CD4-positive, alpha-beta T cell treated with Interleukin-2 at 100 ng/mL for 4 hours (primary cell): ENCODE data around the gene CLEC11A.
"Not testable (repeated sequence)": the region's sequence is repeated elsewhere in the genome, so short reads cannot be mapped to it uniquely, and the experiment has no call there.

Experiments used
- DNase-seq: peaks from one replicate; pipeline ENCODE4 v3.0.0-alpha.2; 2020; ENCODE audit warnings: low spot score

CLEC11A gene

DNA sequence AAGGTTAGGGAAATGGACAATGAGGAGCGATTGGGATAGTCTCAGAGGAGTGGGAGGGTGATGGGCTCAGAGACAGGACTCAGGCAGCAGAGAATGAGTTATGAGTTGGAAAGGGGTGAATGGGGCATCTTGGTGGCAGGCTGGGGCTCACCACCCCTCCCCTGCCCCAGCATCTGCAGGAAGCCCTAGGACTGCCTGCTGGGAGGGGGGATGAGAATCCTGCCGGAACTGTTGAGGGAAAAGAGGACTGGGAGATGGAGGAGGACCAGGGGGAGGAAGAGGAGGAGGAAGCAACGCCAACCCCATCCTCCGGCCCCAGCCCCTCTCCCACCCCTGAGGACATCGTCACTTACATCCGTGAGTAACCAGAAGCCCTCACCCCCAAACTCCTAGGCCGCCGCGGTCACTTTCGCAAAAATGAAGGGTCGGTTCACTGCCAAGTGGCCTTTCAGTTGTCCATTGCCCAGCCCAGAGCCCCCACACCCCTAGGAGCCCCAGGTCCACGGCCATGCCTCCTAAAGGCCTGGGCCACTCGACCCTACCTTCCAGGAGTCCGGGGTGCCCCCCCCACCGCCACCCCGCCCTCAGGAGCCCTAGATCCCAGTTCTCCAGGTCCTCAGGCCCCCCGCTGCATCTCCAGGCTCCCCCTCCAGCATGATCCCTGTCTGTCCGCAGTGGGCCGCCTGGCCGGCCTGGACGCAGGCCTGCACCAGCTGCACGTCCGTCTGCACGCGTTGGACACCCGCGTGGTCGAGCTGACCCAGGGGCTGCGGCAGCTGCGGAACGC, 764 bp downstream of the CLEC11A start:
- no peak for DNase-seq

DNA sequence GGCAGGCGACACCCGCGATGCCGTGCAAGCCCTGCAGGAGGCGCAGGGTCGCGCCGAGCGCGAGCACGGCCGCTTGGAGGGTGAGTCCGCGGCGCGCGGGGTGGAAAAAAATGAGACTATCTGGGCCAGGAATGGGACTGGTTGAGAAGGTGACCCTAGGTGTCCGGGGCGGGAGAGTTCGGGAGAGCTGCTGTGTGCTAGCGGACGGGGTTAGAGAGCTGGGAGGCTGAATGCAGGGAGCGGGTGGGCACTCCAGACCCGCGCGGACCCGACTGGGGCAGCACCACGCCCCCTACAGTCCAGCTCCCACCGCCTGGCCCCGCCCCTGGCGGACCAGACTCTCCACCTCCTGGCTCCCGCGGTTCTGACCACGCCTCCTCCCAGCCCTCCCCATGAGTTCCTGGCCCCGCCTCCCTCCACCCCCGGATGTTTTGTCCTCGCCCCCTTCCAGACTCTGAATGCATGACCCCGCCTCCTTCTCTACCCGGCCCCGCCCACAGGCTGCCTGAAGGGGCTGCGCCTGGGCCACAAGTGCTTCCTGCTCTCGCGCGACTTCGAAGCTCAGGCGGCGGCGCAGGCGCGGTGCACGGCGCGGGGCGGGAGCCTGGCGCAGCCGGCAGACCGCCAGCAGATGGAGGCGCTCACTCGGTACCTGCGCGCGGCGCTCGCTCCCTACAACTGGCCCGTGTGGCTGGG, 1.5 kb downstream of the CLEC11A start:
- DNase-seq = peak; percentile 91

DNA sequence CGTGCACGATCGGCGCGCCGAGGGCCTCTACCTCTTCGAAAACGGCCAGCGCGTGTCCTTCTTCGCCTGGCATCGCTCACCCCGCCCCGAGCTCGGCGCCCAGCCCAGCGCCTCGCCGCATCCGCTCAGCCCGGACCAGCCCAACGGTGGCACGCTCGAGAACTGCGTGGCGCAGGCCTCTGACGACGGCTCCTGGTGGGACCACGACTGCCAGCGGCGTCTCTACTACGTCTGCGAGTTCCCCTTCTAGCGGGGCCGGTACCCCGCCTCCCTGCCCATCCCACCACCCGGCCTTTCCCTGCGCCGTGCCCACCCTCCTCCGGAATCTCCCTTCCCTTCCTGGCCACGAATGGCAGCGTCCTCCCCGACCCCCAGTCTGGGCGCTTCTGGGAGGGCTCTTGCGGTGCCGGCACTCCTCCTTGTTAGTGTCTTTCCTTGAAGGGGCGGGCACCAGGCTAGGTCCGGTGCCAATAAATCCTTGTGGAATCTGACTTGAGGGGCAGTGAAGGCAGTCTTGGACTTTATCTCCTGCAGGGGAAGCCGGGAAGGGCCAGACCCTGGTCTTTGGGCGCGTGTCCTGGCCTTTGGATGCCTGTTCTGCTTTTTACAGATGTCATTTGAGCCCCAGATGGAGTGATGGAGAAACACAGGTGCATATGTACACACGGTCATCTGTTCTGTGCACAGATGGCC, 2.2 kb downstream of the CLEC11A start:
- DNase-seq = no peak

DNA sequence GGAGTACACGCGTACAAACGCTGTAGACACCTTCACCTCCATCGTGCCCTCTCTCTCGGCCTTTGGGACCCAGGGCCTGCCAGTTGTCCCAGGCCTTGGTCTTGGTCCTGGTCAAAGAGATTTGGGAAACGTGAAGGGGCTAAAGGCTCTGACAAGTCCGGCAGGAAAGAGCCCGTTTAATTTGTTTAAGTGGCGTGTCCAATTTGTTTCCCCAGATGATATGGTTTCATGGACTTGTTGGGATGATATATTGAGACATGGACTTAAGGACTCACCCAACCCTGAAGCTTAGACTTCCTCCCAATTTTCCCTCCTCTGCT, 2.7 kb downstream of the CLEC11A start:
- no peak for DNase-seq

GRCh38 chr19:50728084-50728737, 5.0 kb downstream of the CLEC11A start:
- peak; percentile 50 for DNase-seq

DNA sequence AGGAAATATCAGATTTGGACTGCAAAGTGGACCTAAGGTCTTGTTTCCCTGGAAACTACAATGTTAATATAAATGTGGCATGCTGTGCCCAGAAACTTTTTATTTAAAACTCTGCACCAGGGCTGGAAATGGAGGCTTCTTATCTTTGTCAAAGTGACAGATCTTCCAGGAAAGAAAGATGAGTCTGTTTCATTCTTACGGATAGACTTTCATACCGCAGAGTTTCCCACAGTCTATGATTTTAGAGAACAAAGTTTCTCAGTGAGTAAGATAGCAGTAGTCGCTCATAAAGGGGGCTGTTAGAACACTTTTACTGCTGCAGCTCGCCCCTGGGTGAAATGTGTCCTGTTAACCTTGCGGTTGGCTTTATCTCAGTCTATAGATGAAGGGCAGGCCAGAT, 6.7 kb downstream of the CLEC11A start:
- DNase-seq = no peak

DNA sequence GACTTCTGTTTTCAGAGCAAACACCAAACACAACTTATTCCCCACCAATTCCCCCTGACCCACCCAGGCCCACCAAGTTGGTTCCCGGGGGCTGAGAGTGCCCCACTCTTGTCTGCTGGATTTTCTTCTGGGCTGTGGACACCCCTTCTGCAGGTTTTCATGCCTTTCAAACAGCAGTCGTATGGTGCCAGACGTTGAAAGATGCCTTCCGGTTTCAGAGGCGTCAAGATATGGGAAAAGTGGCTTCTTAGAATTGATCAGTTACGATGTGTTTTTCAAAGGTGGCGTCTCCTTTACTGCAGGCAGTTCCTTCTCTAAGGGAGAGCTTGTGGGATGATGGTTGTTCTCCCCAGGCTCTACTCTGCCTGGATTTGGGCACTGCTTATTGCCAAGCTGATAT, 12.7 kb downstream of the CLEC11A start:
- DNase-seq = no peak

DNA sequence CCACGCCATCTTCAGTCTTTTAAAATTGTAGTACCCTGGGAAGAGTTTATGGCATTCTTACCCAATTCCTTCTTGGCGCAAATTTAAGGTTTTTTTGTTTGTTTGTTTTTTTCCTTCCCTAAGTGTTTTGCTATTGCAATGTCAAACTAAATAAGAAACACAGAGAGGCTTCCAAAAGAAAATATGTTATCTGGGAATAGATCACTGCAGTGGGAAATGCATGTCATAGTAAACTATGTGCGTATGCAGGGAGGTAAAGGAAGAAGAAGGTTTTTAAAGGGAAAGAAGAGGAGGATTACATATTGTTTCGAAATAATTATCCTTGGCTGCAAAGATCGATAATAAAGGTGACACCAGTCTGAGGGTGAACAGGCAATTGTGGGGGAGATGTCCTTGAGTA, 13.2 kb downstream of the CLEC11A start:
- no peak for DNase-seq

- DNase-seq = no peak
Observed at GRCh38 chr19:50739132-50739913, 16.2 kb downstream of the CLEC11A start.

GRCh38 chr19:50739914-50740426, 16.8 kb downstream of the CLEC11A start:
- DNase-seq = no peak

- no peak for DNase-seq
Observed at GRCh38 chr19:50741179-50741933, 18.2 kb downstream of the CLEC11A start.

DNA sequence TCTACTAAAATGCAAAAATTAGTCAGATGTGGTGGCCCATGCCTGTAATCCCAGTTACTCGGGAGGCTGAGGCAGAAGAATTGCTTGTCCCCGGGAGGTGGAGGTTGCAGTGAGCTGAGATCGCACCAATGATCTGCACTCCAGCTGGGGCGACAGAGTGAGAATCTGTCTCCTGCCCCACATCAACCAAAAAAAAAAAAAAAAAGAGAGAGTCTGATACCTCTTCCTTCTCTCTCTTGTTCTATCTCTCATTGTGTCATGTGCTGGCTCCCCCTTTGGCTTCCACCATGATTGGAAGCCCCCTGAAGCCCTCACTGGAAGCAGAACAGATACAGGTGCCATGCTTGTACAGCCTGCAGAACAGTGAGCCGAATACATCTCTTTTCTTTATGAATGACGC, 20.4 kb downstream of the CLEC11A start:
- no peak for DNase-seq

DNA sequence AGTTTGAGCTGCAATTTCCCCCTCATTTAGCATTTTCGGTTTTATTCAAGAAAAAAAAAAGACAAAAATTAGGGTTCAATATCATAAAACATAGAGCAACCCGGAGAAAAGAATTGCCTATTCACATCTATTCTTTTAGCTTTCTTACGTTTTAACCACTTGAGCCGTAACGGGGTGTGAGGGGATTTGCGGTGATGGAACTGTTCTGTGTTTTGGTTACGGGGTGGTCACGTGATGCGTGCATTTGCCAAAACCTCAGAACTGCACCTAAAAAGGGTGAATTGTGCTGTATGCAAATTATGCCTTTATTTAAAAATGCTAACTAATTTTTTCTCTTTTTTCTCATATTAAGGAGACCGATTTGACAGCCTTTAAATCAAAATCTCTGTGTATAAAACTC, 22.1 kb downstream of the CLEC11A start:
- no peak for DNase-seq

- not testable (repeated sequence) for DNase-seq
Observed at GRCh38 chr19:50747141-50747540, 24.0 kb downstream of the CLEC11A start.

DNA sequence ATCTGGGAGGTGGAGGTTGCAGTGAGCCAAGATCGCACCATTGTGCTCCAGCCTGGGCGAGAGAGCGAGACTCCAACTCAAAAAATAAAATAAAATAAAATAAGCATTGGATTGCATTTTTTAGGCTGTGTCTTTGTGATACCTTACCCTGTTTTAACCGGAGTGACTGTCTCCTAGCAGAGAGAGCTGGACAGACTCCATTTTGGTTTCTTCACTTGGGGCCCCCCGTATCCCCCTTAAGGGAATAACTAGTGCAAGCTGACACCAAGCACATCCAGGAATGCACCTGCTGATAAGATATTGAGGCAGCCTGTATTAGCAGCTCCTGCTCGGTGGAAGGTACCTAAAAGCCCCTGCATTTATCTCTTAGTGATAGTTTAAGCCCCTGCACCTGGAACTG, 26.3 kb downstream of the CLEC11A start:
- no peak for DNase-seq

DNA sequence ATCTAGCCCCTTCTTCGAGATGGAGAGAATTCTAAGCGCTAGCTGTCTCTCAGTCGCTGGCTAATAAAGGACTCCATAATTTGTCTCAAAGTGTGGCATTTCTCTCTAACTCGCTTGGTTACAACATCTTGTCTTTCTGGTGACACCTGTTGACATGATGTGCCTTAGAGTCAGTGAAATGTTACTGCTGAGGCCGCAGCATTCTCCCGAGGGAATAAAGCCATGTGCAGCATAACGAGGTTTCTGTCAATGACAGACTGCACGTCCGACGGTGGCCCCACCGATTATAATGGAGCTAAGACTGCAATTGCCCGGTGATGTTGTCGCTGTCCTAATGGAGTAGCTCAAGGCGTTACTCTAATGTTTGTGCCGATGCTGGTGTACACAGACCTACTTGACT, 26.8 kb downstream of the CLEC11A start:
- no peak for DNase-seq

DNA sequence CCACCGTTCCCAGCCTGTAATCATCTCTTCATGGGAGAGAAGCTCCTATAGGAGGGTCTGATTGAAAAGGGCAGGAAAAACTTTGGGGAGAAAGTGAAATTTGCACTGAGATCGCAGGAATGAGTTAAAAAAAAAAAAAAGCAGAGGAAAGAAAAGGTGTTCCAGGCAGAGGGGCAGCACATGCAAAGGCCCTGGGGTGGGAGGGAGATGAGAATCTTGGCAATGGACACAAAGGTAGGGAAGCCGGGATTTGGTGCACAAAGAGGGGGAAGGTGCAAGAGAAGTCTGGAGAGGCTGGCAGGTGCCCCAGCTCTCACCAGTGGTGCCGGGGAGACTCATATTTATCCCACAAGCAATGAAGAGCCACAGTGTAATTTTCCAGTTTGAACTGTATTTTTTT, 30.7 kb downstream of the CLEC11A start:
- no peak for DNase-seq

DNA sequence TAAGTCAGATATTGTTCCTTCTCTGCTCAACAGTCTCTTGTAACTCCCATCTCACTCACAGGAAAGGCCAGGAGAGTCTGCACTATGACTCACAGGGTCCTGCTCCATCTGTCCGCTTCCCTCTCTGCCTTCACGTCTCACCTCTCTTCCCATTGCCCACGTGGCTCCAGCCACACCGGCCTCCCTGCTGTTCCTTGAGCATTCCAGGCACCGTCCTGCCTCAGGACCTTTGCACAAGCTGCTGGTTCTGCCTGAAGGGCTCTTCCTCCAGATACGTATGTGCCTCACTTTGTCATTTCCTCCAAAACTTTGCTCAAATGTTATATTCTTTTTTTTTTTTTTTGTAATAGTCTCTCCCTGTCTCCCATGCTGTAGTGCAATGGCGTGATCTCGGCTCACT, 33.1 kb downstream of the CLEC11A start:
- DNase-seq = not testable (repeated sequence)

- DNase-seq = not testable (repeated sequence)
Observed at GRCh38 chr19:50757624-50758023, 34.5 kb downstream of the CLEC11A start.

GRCh38 chr19:50759076-50759475, 35.9 kb downstream of the CLEC11A start:
- DNase-seq = not testable (repeated sequence)

DNA sequence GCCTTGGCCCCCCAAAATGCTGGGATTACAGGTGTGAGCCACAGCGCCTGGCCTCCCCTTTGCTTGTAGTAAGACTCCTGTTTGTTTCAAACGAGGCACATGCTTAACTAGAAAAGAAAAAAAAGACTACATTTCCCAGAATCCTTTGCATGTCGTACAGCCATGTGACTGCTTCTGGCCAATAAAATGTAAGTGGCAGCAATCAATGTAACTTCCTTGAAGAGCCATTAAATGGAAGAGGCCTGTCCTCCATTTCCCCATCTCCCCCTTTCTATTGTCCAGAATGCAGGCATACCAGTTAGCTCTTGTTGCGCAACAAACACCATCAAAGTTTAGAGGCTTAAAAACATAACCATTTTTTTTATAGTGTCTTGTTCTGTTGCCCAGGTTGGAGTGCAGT, 36.7 kb downstream of the CLEC11A start:
- DNase-seq = no peak
